K562 (cell line): ENCODE data around the gene CATSPER3. TPM values are rescaled to one million over a fixed set of nuclear protein-coding genes. Genes with fewer than 3 reads are reported as not detected.

Experiments used
- ATF2 ChIP-seq: sonication (generic); formaldehyde crosslinking; IDR thresholded peaks from 2 replicates; pipeline ENCODE4 v1.8.1; 2022; ENCODE audit warnings: missing genetic modification reagents
- BCL6 ChIP-seq: fragments of 250-450 bp; sonication (Bioruptor Pico); IDR thresholded peaks from 2 replicates; pipeline ENCODE4 v1.4.0; 2020
- BRF1 ChIP-seq: IDR thresholded peaks from 3 replicates; pipeline ENCODE4 v1.6.1; 2011; ENCODE audit warnings: borderline replicate concordance, mild to moderate bottlenecking; ENCODE audit not compliant: insufficient read length; ENCODE audit errors: extremely low read depth
- CEBPB ChIP-seq: fragments of 450-650 bp; IDR thresholded peaks from 2 replicates; pipeline ENCODE4 v1.6.1; 2016; ENCODE audit warnings: missing genetic modification characterization, missing compliant biosample characterization
- CEBPZ ChIP-seq: fragments of 150-350 bp; IDR thresholded peaks from 2 replicates; pipeline ENCODE4 v1.6.1; 2014; ENCODE audit warnings: low read depth, mild to moderate bottlenecking, low read length, borderline replicate concordance
- CSDE1 ChIP-seq, 2 experiments: fragments of 450-650 bp; IDR thresholded peaks; 2 replicates each; pipeline ENCODE4 v1.6.1; 2016; ENCODE audit warnings: mild to moderate bottlenecking in 1 of 2
- ELK3 ChIP-seq: fragments of 450-650 bp; formaldehyde crosslinking; IDR thresholded peaks from 2 replicates; pipeline ENCODE4 v1.4.0; 2020; ENCODE audit warnings: mild to moderate bottlenecking
- EP300 ChIP-seq: IDR thresholded peaks from 2 replicates; pipeline ENCODE4 v1.6.1; 2012; ENCODE audit warnings: low read length, improper control_type of control experiment
- EP400 ChIP-seq: fragments of 450-650 bp; IDR thresholded peaks from 2 replicates; pipeline ENCODE4 v1.6.1; 2017; ENCODE audit warnings: antibody characterized with exemption, mild to moderate bottlenecking, moderate library complexity
- FOXA3 ChIP-seq, 2 experiments: fragments of 450-650 bp in 1 of 2; sonication (generic) in 1 of 2; formaldehyde crosslinking; IDR thresholded peaks in 1 of 2; conservative IDR thresholded peaks in 1 of 2; 2 replicates each; pipeline versions ENCODE4 v1.4.0 to v1.8.0; 2020 to 2022; ENCODE audit warnings: mild to moderate bottlenecking in 2 of 2, missing genetic modification reagents in 1 of 2
- HINFP ChIP-seq: fragments of 450-650 bp; conservative IDR thresholded peaks from 2 replicates; pipeline ENCODE4 v1.6.1; 2016; ENCODE audit warnings: missing genetic modification characterization, low read depth, mild to moderate bottlenecking, control low read depth, missing compliant biosample characterization
- HOXB6 ChIP-seq: fragments of 250-450 bp; sonication (Bioruptor Pico); IDR thresholded peaks from 2 replicates; pipeline ENCODE4 v1.5.1; 2022; ENCODE audit warnings: mild to moderate bottlenecking, borderline replicate concordance
- LEF1 ChIP-seq: fragments of 450-650 bp; IDR thresholded peaks from 2 replicates; pipeline ENCODE4 v1.6.1; 2016; ENCODE audit warnings: mild to moderate bottlenecking
- MEIS2 ChIP-seq: fragments of 450-650 bp; IDR thresholded peaks from 2 replicates; pipeline ENCODE4 v1.6.1; 2014; ENCODE audit warnings: mild to moderate bottlenecking; ENCODE audit not compliant: partially characterized antibody
- RBM34 ChIP-seq: fragments of 200-400 bp; formaldehyde crosslinking; IDR thresholded peaks from 2 replicates; pipeline ENCODE4 v1.6.1; 2018; ENCODE audit warnings: low read length, borderline replicate concordance; ENCODE audit not compliant: insufficient read depth
- SMARCA5 ChIP-seq: fragments of 450-650 bp; IDR thresholded peaks from 2 replicates; pipeline ENCODE4 v1.6.1; 2016
- TFAP4 ChIP-seq: sonication (generic); formaldehyde crosslinking; IDR thresholded peaks from 2 replicates; pipeline ENCODE4 v1.8.0; 2022; ENCODE audit warnings: missing genetic modification reagents, mild to moderate bottlenecking, moderate library complexity, borderline replicate concordance
- ZNF740 ChIP-seq, 3 experiments: fragments of 200-800 bp in 1 of 3; sonication (Bioruptor generic) in 1 of 3; sonication (generic) in 1 of 3; formaldehyde crosslinking in 1 of 3; IDR thresholded peaks; 2 replicates each; pipeline versions ENCODE4 v1.6.1 to v1.8.0; 2016 to 2022; ENCODE audit warnings: mild to moderate bottlenecking in 2 of 3, missing compliant biosample characterization in 2 of 3, missing genetic modification characterization in 2 of 3, missing genetic modification reagents in 1 of 3
- ZSCAN32 ChIP-seq: fragments of 450-650 bp; formaldehyde crosslinking; IDR thresholded peaks from 2 replicates; pipeline ENCODE4 v1.4.0; 2020; ENCODE audit warnings: mild to moderate bottlenecking, moderate library complexity
- polyA plus RNA-seq, 8 experiments: library from polyadenylated mRNA; depleted of rRNA in 4 of 8; stranded (reverse) in 5 of 8; unstranded in 3 of 8; fragments of >200 nt; fragmentation: Nextera tagmentation in 2 of 8; fragmentation: Illumina TruSeq in 1 of 8; extraction: Ambion mirVana in 2 of 8; extraction: Trizol in 1 of 8; gene quantifications; 2 replicates each; pipeline versions ENCODE4 v1.2.1 to v1.2.3, GENCODE V29; 2011 to 2014; ENCODE audit warnings: inconsistent platforms in 1 of 8, missing spikeins in 1 of 8
- total RNA-seq, 7 experiments: library from RNA; depleted of rRNA in 6 of 7; stranded (reverse); fragments of >200 nt in 6 of 7; fragmentation: Illumina TruSeq in 2 of 7; extraction: Trizol in 2 of 7; gene quantifications; 2 replicates each; pipeline versions ENCODE4 v1.2.1 to v1.2.3, GENCODE V29; 2011 to 2021; ENCODE audit warnings: low replicate concordance in 1 of 7

The CATSPER3 gene
- total and polyA plus RNA-seq, 9 of the 15 experiments (the other 6 are each of a cell fraction or from before 2014, with no cell fraction given): 0.14 to 1.5 (median 0.49) TPM

- TF ChIP-seq CEBPZ (no peak), HOXB6 (CRISPR knock-in tag) (no peak), ZNF740 (CRISPR knock-in tag; IDR thresholded peaks at IDR 0.05) (no peak), ZNF740 (tag; IDR thresholded peaks at IDR 0.05) (no peak), FOXA3 (CRISPR knock-in tag; conservative IDR thresholded peaks at IDR 0.05 in 1 of 2, IDR thresholded peaks at IDR 0.05 in 1 of 2) (0 out of 4 replicates have a peak, but pooled peaks of 1 of the 2 experiments have one; percentile 55), HINFP (no peak), CSDE1 (IDR thresholded peaks at IDR 0.05) (no peak), CEBPB (tag) (peak; percentile 14; the same call in 1 of the 2 replicates), ZSCAN32 (CRISPR knock-in tag) (peak; percentile 69; the same call in 1 of the 2 replicates), EP400 (peak; percentile 51; the same call in 1 of the 2 replicates), SMARCA5 (peak; percentile 68), TFAP4 (CRISPR knock-in tag) (0 out of 2 replicates have a peak, but pooled peaks have one; percentile 7), MEIS2 (no peak), ELK3 (CRISPR knock-in tag) (no peak), BCL6 (CRISPR knock-in tag) (no peak), RBM34 (no peak), EP300 (no peak), LEF1 (no peak), BRF1 (no peak), ATF2 (CRISPR knock-in tag) (no peak)
Measured at GRCh38 chr5:135051399-135051798, 83.7 kb downstream of the CATSPER3 start (continued).
